CD14-positive monocyte (primary cell): ENCODE data around the gene AHNAK2. TPM values are rescaled to one million over a fixed set of nuclear protein-coding genes. Genes with fewer than 3 reads are reported as not detected.
A peak's percentile ranks its signal among the peaks of the same experiment; 100 is the strongest.

ENCODE experiments used
- DNase-seq, 3 donors: peaks; one replicate each; pipeline ENCODE4 v3.0.0-alpha.2; 2011 to 2022
- H2AFZ ChIP-seq: 2 replicates; pipeline ENCODE4 v1.6.0; 2012; ENCODE audit warnings: mild to moderate bottlenecking, low read depth, low read length, inconsistent platforms; ENCODE audit not compliant: insufficient read depth, poor library complexity, severe bottlenecking
- H3K27ac ChIP-seq, 2 donors: 1 replicate in 1 of 2; 2 replicates in 1 of 2; pipeline ENCODE4 v1.5.1; 2012 to 2013; ENCODE audit warnings: low read length in 2 of 2, control low read depth in 1 of 2, inconsistent platforms in 1 of 2, low read depth in 1 of 2, mild to moderate bottlenecking in 1 of 2
- H3K27me3 ChIP-seq, 2 donors: one replicate each; pipeline versions ENCODE4 v1.6.0 to v1.6.1; 2011 to 2013; ENCODE audit warnings: low read length in 2 of 2; ENCODE audit not compliant: control insufficient read depth in 2 of 2, insufficient read depth in 2 of 2
- H3K36me3 ChIP-seq, 2 donors: replicated peaks in 1 of 2; 1 replicate in 1 of 2; 2 replicates in 1 of 2; pipeline versions ENCODE4 v1.5.1 to v1.6.1; 2012 to 2013; ENCODE audit warnings: low read length in 2 of 2, control low read depth in 1 of 2, inconsistent platforms in 1 of 2, mild to moderate bottlenecking in 1 of 2; ENCODE audit not compliant: insufficient read depth in 2 of 2, control insufficient read depth in 1 of 2
- H3K4me1 ChIP-seq, 2 donors: 1 replicate in 1 of 2; 2 replicates in 1 of 2; pipeline versions ENCODE4 v1.5.1 to v1.6.1; 2012 to 2013; ENCODE audit warnings: low read length in 2 of 2, control low read depth in 1 of 2, inconsistent platforms in 1 of 2, mild to moderate bottlenecking in 1 of 2, moderate library complexity in 1 of 2; ENCODE audit not compliant: insufficient read depth in 2 of 2, control insufficient read depth in 1 of 2
- H3K4me2 ChIP-seq: replicated peaks from 2 replicates; pipeline ENCODE3; 2012; ENCODE audit warnings: low read length, moderate library complexity, mild to moderate bottlenecking; ENCODE audit not compliant: poor library complexity, severe bottlenecking; ENCODE audit errors: extremely low read depth
- H3K4me3 ChIP-seq, 3 experiments: fragments of 200-600 bp in 1 of 3; sonication (generic) in 1 of 3; replicated peaks in 1 of 3; 1 replicate in 2 of 3; 2 replicates in 1 of 3; pipeline ENCODE4 v1.5.1; 2011 to 2013; ENCODE audit warnings: low read length in 3 of 3, mild to moderate bottlenecking in 3 of 3, control low read depth in 2 of 3, low read depth in 2 of 3, inconsistent platforms in 1 of 3, moderate library complexity in 1 of 3
- H3K79me2 ChIP-seq: 2 replicates; pipeline ENCODE4 v1.6.0; 2012; ENCODE audit warnings: mild to moderate bottlenecking, control low read depth, inconsistent platforms, low read length, moderate library complexity; ENCODE audit not compliant: insufficient read depth
- H3K9ac ChIP-seq: 2 replicates; pipeline ENCODE4 v1.6.0; 2017; ENCODE audit warnings: low read length, mild to moderate bottlenecking; ENCODE audit not compliant: insufficient read depth, poor library complexity, severe bottlenecking
- H3K9me3 ChIP-seq, 2 donors: replicated peaks in 1 of 2; 1 replicate in 1 of 2; 2 replicates in 1 of 2; pipeline versions ENCODE4 v1.5.1 to v1.6.1; 2012 to 2013; ENCODE audit warnings: low read length in 2 of 2, control low read depth in 1 of 2; ENCODE audit not compliant: control insufficient read depth in 1 of 2, insufficient read depth in 1 of 2
- H4K20me1 ChIP-seq: 2 replicates; pipeline ENCODE4 v1.6.0; 2012; ENCODE audit warnings: mild to moderate bottlenecking, low read length, control low read depth, moderate library complexity; ENCODE audit not compliant: insufficient read depth
- H3K27ac Mint-ChIP-seq, 7 donors: one replicate each; pipeline ENCODE4 v1.8.0; 2020; ENCODE audit warnings: mild to moderate bottlenecking in 7 of 7, mixed read lengths in 7 of 7, moderate library complexity in 6 of 7, inconsistent platforms in 2 of 7
- H3K27me3 Mint-ChIP-seq, 3 donors: one replicate each; pipeline ENCODE4 v1.8.0; 2021 to 2022; ENCODE audit warnings: low read depth in 3 of 3, mild to moderate bottlenecking in 3 of 3, mixed read lengths in 3 of 3, moderate library complexity in 3 of 3, inconsistent platforms in 1 of 3
- H3K36me3 Mint-ChIP-seq, 2 donors: one replicate each; pipeline ENCODE4 v1.8.0; 2020; ENCODE audit warnings: mixed read lengths in 2 of 2, inconsistent platforms in 1 of 2, mild to moderate bottlenecking in 1 of 2
- H3K4me1 Mint-ChIP-seq: one replicate; pipeline ENCODE4 v1.8.0; 2020; ENCODE audit warnings: mild to moderate bottlenecking, mixed read lengths
- H3K4me3 Mint-ChIP-seq, 2 donors: one replicate each; pipeline ENCODE4 v1.8.0; 2020; ENCODE audit warnings: mild to moderate bottlenecking in 2 of 2, mixed read lengths in 2 of 2, moderate library complexity in 1 of 2
- H3K9me3 Mint-ChIP-seq, 7 donors: one replicate each; pipeline ENCODE4 v1.8.0; 2020 to 2022; ENCODE audit warnings: mixed read lengths in 7 of 7, mild to moderate bottlenecking in 6 of 7, moderate library complexity in 6 of 7, inconsistent platforms in 2 of 7
- CTCF ChIP-seq: fragments of 200-600 bp; IDR thresholded peaks from one replicate; pipeline ENCODE4 v1.8.0; 2022; ENCODE audit warnings: antibody characterized with exemption, mild to moderate bottlenecking
- WGBS: methylation state at CpG from one replicate; pipeline ENCODE4 v1.1.5; 2013; ENCODE audit warnings: missing lambda C conversion rate; ENCODE audit not compliant: insufficient coverage; 5-methylcytosine and 5-hydroxymethylcytosine counted together
- intact Hi-C, 2 donors: fragments of 100-400 bp; cut with micrococcal nuclease; formaldehyde crosslinking; loops; one replicate each; pipeline versions ENCODE4 v1.15.0 to v1.15.1; 2023
- polyA plus RNA-seq, 3 donors: library from polyadenylated mRNA; depleted of rRNA in 1 of 3; unstranded in 2 of 3; stranded (reverse) in 1 of 3; fragments of 300-500 nt in 2 of 3; fragments of >200 nt in 1 of 3; fragmentation: Illumina TruSeq in 2 of 3; gene quantifications; 1 replicate in 2 of 3; 2 replicates in 1 of 3; pipeline ENCODE4 v1.2.3, GENCODE V29; 2012 to 2021

AHNAK2 gene
- polyA plus RNA-seq, 3 donors = 0.01 TPM; not detected in 2

- DNase-seq = no peak
- no peaks in the 10 kb centered on the region for H3K4me1 ChIP-seq
- no peak overlapping the region for H2AFZ ChIP-seq
- Mint-ChIP-seq H3K36me3 (no peaks in the 10 kb centered on the region), H3K27me3 (peaks cover 0 to 5% (median 3%) of the 10 kb centered on the region in 3 donors), H3K27ac (peak overlapping the region in 1 of 7 donors; percentile 1), H3K4me1 (no peaks in the 10 kb centered on the region), H3K4me3 (no peak overlapping the region), H3K9me3 (peaks cover 0 to 5% (median 3%) of the 10 kb centered on the region in 7 donors)
- no peaks in the 10 kb centered on the region for H3K79me2 ChIP-seq
- H3K27ac ChIP-seq = no peak overlapping the region
- H3K9ac ChIP-seq = no peak overlapping the region
- TF ChIP-seq CTCF = no peak
- no peaks in the 10 kb centered on the region for H4K20me1 ChIP-seq
- no peaks in the 10 kb centered on the region for H3K36me3 ChIP-seq
- H3K4me2 ChIP-seq = no peak overlapping the region
- intact Hi-C loops = no loop called here
- WGBS = 95% methylated on average over 4 of the region's 5 CpGs
- no peaks in the 10 kb centered on the region for H3K27me3 ChIP-seq
- H3K9me3 ChIP-seq = peaks cover 0 to 4% of the 10 kb centered on the region in 2 donors
- no peak overlapping the region for H3K4me3 ChIP-seq
Observed at GRCh38 chr14:104996032-104996431, 17.9 kb upstream of the AHNAK2 start.

GRCh38 chr14:104994978-104995377, 16.8 kb upstream of the AHNAK2 start:
- H4K20me1 ChIP-seq = no peaks in the 10 kb centered on the region
- no peaks in the 10 kb centered on the region for H3K27me3 ChIP-seq
- Mint-ChIP-seq H3K4me3 (no peak overlapping the region), H3K27ac (no peak overlapping the region), H3K4me1 (no peaks in the 10 kb centered on the region), H3K9me3 (peaks cover 0 to 5% (median 3%) of the 10 kb centered on the region in 7 donors), H3K27me3 (peaks cover 0 to 5% (median 3%) of the 10 kb centered on the region in 3 donors), H3K36me3 (no peaks in the 10 kb centered on the region)
- no peak overlapping the region for H3K27ac ChIP-seq
- H3K9ac ChIP-seq = no peak overlapping the region
- no peak overlapping the region for H3K4me3 ChIP-seq
- no peak overlapping the region for H2AFZ ChIP-seq
- intact Hi-C loops = no loop called here
- H3K79me2 ChIP-seq = no peaks in the 10 kb centered on the region
- H3K36me3 ChIP-seq = no peaks in the 10 kb centered on the region
- 79% methylated on average over 6 of the region's 6 CpGs for WGBS
- H3K4me2 ChIP-seq = no peak overlapping the region
- TF ChIP-seq CTCF = no peak
- DNase-seq = no peak
- peaks cover 0 to 4% of the 10 kb centered on the region in 2 donors for H3K9me3 ChIP-seq
- no peaks in the 10 kb centered on the region for H3K4me1 ChIP-seq
